Epithelial cell of esophagus (primary cell): ENCODE data around the gene ARRB1.
A peak's percentile ranks its signal among the peaks of the same experiment; 100 is the strongest.

Source experiments
- DNase-seq: peaks from one replicate; pipeline ENCODE4 v3.0.0; 2010; ENCODE audit warnings: low read depth
- H3K4me3 ChIP-seq: 2 replicates; pipeline ENCODE4 v1.5.1; 2011; ENCODE audit warnings: mild to moderate bottlenecking, low read length, control low read depth
- CTCF ChIP-seq: IDR thresholded peaks from 2 replicates; pipeline ENCODE4 v1.5.1; 2011; ENCODE audit warnings: low read depth, mild to moderate bottlenecking, low read length, control low read depth, inconsistent platforms; ENCODE audit not compliant: insufficient read depth; ENCODE audit errors: missing control alignments

Gene ARRB1

DNA sequence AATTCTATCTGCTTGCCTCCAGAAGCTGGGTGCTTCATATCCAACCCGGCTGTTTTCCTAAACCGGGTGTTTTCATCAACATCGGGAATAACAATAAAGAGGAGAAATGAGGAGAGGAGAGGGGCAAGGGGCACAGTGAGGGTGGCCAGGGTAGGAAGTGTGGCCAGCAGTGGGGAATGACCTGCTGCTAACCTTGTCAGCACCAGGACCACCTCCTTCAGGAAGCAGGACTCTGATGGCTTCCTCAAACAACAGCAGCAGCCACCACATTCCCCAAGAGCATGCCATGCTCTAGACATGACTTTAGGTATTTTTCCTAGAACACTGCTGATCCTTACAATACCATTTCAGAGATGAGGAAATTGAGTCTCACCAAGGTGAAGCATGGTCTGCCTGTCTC is 58.5 kb downstream of the ARRB1 start:
- DNase-seq, result no peak
- H3K4me3 ChIP-seq, result no peak overlapping the region
- TF ChIP-seq CTCF, result no peak

DNA sequence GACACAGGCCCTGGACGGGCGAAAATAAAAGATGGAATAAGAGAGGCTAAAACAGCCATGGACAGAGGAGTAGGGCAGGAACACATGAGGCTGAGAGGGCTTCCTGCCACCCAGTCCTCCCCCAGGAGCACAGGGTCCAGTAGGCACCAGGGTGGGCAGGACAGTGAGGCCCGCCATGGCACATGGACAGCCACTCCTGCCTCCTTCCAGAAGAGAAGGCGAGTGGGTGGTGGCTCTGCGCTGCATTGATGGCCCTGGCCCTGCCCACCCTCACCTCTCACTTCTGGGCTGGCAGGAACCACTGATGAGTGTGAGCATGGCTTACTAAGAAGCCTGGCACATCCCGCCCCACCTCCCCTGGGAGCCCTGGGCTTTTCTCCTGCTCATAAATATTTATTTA is 59.7 kb downstream of the ARRB1 start:
- DNase-seq, result no peak
- H3K4me3 ChIP-seq, result no peak overlapping the region
- no peak for TF ChIP-seq CTCF

DNA sequence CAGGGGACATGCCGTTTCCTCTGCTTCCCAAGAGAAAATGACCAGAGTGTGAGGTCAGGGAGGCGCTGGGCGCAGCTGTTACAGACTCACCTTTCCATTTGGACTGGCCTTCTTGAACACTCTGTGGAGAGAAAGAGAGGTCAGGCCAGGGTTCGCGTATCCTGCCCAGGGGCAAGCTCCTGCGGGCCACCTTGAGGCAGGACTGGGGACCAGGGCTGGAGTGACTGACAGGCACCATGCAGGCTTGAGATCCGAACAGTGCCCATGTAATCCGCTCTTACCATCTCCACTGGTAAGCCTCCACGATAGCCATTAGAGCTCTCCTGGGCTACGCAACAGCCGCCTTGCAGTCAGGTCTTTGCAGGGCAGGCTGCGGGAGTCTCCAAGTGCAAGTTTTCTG is 61.5 kb downstream of the ARRB1 start:
- no peak for TF ChIP-seq CTCF

GRCh38 chr11:75289511-75289760 is 62.0 kb downstream of the ARRB1 start:
- no peak for DNase-seq
- no peak for TF ChIP-seq CTCF
- no peak overlapping the region for H3K4me3 ChIP-seq

More for the DNA sequence above, 61.5 kb downstream of the ARRB1 start:
- no peak overlapping the region for H3K4me3 ChIP-seq
- no peak for DNase-seq

GRCh38 chr11:75287579-75287978 is 63.9 kb downstream of the ARRB1 start:
- H3K4me3 ChIP-seq, result no peak overlapping the region
- no peak for DNase-seq
- TF ChIP-seq CTCF, result no peak

- no peak for TF ChIP-seq CTCF
- peak; percentile 50 for DNase-seq
- no peak overlapping the region for H3K4me3 ChIP-seq
These were observed 64.5 kb downstream of the ARRB1 start for GRCh38 chr11:75286826-75287465.

DNA sequence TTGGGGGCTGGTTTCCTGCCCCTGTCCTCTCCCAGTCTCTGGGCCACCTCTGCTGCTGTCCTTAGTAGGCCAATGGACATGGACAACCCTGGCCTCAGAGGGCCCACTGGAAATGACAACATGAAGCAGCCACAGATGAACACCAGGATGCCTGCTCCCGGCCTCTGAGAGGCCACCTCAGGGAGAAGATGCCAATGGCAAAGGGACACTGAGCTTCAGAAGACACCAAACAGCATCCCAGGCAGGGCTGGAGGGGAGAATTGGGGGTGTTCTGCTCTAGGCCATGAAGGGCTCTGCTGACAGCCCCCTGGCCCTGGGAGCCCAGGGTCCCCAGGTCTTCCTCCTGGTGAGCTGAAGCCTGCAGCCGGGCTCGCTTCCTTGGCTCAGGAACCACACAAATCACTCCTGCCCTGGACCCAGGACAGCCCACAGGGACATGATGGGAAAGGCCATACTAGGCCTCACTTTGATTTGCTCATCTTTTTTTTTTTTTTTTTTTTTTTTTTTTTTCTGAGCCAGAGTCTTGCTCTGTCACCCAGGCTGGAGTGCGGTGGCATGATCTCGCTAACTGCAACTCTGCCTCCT is 65.6 kb downstream of the ARRB1 start:
- no peak overlapping the region for H3K4me3 ChIP-seq
- TF ChIP-seq CTCF, result no peak
- DNase-seq, result no peak
